NCI-H748 (cell line): ENCODE data around the gene YARS1.
"Not testable (repeated sequence)": the region's sequence is repeated elsewhere in the genome, so short reads cannot be mapped to it uniquely, and the experiment has no call there.

Source experiments
- DNase-seq: peaks from one replicate; lab custom pipeline; 2025; ENCODE audit not compliant: unreplicated experiment; lab: John Stamatoyannopoulos, UW

Gene YARS1

DNA sequence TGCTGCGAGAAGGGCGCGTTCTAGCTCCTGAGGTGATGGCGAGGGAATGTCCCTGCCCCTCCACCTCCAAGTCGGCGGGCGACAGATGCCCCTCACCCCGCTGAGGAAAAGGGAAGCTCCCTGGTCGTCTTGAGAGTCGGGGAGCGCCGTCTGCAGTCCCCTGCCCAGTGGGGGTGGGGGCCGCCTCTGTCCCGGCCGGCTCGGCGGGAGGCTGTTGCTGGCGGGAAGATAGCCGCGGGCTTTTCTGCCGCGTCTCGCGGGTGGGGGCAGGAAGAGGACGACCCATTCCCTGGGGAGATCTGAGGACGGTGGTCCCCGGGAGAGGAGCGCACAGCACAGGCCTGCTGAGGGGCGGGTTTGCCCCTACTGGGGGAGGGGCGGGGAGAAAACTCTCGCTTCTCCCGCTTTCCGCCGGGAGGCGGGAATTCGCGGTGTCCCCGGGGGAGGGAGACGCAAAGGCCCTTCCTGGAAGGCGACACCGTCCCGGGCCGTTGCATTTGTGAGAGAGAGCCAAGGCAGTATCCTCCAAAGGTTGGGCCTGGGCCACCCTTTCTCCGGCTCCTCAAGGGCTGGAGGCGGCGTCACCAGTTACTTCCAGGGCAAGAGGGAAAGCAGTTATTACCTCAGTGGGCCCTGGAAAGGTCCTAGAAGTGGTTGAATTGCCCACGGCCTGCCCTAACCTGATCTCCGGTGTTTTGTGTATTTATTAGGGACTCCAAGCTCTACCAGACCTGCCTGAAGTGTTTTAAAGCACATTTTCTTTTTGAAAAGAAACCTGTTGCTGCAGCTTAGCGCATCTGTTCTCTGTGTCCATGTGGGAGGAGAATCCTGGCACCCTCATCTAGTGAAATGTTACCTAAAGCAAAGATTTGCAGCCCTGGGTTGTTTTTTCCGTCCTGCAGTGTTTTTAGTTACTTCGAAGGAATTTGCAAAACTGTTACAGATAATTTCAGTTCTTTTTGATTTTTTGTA, 943 bp upstream of the YARS1 start:
- peak; percentile 76 for DNase-seq

- DNase-seq, result peak; percentile 42
Observed at GRCh38 chr1:32816676-32817158, 441 bp downstream of the YARS1 start.

- no peak for DNase-seq
Observed at GRCh38 chr1:32813941-32814739, 3.0 kb downstream of the YARS1 start.

- no peak for DNase-seq
Observed at GRCh38 chr1:32811917-32812316, 5.2 kb downstream of the YARS1 start.

DNA sequence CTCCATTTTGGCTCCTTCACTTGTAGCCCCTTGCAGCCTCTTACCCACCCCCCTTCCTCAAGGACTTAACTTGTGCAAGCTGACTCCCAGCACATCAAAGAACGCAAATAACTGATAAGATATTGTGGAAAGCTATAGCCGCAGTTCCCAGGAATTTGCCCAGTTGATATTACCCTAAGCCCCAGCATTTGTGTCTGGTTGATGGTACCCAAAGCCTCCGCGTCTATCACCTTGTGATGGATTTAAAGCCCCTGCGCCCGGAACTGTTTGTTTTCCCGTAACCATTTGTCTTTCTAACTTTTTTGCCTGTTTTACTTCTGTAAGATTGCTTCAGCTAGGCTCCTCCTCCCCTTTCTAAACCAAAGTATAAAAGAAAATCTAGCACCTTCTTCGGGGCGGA, 5.9 kb downstream of the YARS1 start:
- no peak for DNase-seq

- no peak for DNase-seq
Observed at GRCh38 chr1:32810358-32810757, 6.8 kb downstream of the YARS1 start.

DNA sequence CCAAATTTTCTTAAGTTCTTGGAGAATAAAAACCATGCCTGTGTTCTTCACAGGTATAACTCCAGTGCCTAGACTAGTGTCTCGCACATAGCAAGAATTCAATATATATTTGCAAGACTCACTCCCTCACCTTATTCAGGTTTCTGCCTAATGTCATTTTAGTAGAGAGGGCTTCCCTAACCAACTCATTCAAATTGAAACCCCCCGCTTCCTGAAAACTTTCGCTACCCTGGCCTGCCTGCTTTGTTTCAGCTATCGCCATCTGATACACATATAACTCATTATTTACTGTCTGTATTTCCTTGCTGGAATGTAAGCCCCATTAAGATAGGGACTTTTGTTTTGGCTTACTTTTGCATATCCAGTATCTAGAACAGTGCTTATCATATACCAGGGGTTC, 8.6 kb downstream of the YARS1 start:
- no peak for DNase-seq

- no peak for DNase-seq
Observed at GRCh38 chr1:32806910-32807523, 10.1 kb downstream of the YARS1 start.

DNA sequence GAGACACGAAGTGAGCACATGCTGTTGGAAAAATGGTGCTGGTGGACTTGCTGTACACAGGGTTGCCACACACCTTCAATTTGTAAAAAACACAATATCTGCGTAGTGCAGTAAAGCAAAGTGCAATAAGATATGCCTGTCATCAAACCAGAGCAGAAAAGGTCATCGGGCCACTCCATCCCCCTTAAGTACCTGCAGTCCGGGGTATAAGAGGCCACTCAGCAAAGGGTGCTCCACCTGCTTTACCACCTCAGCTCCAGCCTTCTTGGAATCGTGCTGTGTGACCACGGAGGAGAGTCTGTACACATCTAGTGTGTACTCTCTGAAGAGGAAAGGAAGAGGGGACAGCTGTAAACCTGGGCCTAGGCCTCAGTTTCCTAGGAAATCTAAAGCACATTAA, 10.9 kb downstream of the YARS1 start:
- DNase-seq, result no peak

DNA sequence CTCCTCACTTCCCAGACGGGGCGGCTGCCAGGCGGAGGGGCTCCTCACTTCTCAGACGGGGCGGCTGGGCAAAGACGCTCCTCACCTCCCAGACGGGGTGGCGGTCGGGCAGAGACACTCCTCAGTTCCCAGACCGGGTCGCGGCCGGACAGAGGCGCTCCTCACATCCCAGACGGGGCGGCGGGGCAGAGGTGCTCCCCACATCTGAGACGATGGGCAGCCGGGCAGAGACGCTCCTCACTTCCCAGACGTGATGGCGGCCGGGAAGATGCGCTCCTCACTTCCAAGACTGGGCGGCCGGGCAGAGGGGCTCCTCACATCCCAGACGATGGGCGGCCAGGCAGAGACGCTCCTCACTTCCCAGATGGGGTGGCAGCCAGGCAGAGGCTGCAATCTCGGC, 12.7 kb downstream of the YARS1 start:
- not testable (repeated sequence) for DNase-seq

GRCh38 chr1:32801096-32801715, 16.0 kb downstream of the YARS1 start:
- no peak for DNase-seq

- no peak for DNase-seq
Observed at GRCh38 chr1:32798679-32799416, 18.3 kb downstream of the YARS1 start.

GRCh38 chr1:32798191-32798590, 19.0 kb downstream of the YARS1 start:
- no peak for DNase-seq

GRCh38 chr1:32797456-32797855, 19.7 kb downstream of the YARS1 start:
- no peak for DNase-seq

- not testable (repeated sequence) for DNase-seq
Observed at GRCh38 chr1:32795763-32796162, 21.4 kb downstream of the YARS1 start.

DNA sequence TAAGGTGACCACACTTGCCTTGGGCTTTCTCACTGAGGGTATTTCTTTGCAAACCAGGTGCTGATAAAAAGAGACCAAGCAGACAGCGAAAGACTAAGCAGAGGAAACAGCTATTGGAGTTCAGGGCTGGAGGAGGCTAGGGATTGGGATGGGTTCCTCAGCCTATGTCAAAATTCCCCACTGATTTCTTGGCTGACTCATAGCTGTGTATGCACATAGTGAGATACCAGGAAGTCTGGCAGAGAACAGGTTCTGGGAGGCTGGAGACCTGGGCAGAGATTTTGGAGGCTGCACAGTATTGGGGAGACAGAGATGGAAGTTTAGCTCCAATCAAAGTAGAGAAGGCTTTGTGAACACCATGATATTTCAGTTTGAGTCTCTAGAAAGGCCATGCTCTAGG, 25.3 kb downstream of the YARS1 start:
- no peak for DNase-seq

DNA sequence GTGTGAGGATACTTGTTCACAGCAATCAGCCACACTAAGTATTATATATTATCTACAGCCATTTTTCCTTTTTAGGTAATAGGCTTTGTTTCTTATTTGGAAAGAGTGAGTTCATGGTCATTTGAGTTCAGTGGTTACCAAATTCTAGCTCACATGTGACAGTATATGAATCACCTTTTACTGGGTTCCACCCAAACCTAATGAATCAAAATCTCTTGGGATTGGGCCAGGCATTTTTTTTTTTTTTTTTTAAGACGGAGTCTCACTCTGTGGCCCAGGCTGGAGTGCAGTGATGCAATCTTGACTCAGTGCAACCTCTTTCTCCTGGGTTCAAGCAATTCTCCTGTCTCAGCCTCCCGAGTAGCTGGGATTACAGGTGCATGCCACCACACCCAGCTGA, 27.8 kb downstream of the YARS1 start:
- not testable (repeated sequence) for DNase-seq

DNA sequence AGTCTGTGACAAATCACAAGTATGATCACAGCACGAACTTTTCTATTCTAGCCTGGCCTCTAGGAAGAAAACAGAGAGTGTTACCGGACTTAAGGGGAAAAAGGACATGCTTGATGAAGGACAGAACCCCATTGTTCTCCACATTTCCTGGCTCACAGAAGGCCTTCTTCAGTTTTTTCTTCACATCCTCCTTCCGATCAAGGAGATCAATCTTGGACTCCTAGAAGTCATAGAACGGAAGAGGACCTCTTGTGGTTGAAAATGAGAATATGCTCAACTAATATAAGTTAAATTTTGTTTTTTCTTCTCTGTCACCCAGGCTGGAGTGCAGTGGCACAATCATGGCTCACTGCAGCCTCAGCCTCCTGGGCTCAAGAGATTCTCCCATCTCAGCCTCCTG, 30.3 kb downstream of the YARS1 start:
- no peak for DNase-seq

DNA sequence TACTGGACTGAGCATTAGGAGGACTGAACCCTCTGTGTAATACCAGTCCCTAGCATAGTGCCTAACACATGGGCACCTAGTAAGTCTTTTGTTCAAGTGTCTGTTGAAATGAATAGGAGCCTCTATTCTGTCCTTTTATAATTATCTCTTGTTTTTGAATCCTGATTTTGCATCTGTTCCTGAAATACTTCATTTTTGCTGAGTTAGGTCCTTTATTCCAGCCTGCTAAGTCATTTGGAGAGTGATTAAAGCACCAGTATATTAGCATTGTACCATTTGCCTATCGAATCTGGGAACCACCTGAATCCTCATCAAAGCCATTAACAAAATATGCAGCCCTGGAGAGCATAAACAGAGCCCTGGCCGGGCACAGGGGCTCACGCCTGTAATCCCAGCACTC, 32.3 kb downstream of the YARS1 start:
- no peak for DNase-seq

DNA sequence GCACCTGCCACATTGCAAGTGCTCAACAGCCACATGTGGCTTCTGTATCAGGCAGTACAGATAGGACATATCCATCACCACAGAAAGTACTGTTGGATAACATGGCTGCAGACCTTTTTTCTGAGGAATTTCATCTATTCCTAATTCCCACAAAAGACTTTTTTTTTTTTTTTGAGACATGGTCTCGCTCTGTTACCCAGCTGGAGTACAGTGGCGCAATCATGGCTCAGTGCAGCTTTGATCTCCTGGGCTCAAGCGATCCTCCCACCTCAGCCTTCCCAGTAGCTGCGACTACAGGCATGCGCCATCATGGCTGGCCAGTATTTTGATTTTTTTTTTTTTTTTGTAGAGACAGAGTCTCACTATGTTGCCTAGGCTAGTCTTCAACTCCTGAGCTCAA, 33.3 kb downstream of the YARS1 start:
- DNase-seq, result no peak
